Globus pallidus (tissue), 1 donor: ENCODE results near the gene YWHAB.

Experiments
- DNase-seq: peaks from one replicate; pipeline ENCODE4 v3.0.0-alpha.2; 2015; ENCODE audit warnings: low spot score

Gene YWHAB

GRCh38 chr20:44912189-44912588, 26.7 kb downstream of the YWHAB start:
- DNase-seq, result no peak

GRCh38 chr20:44914924-44915323, 29.4 kb downstream of the YWHAB start:
- no peak for DNase-seq

DNA sequence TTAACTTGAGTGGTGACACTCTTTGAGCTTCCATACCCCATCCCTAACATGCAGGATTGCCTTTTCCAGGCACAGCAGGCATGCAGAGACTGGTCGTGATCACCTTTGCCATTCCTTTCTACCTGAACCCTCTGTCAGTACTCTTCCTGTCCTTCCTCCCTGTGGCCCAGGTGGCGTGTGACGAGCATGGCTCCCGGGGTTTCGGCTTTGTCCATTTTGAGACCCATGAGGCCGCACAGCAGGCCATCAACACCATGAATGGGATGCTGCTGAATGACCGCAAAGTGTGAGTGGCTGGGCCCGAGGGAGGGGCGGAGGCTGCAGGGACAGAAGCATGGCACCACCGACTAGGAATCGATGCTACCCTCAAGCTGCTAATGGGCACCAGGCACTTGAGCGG, 31.1 kb downstream of the YWHAB start:
- DNase-seq, result no peak

DNA sequence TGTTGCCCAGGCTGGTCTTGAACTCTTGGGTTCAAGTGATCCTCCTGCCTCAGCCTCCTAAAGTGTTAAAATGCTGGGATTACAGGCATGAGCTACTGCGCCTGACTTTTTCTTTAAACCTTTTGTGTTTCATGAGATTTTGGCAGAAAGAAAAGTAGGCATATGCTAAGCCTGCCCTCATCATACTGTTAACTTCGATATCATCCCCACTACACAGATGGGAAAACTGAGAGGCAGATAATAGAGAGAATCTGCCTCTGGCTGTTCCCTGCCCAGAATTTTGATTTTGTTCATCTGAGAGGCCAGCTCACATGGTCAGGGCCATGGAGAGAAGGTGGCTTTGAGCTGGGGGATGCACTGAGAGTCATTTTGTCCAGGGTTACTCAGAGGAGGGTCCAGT, 31.9 kb downstream of the YWHAB start:
- DNase-seq, result no peak

- DNase-seq, result no peak
These were observed 32.8 kb downstream of the YWHAB start for GRCh38 chr20:44918342-44918741.

DNA sequence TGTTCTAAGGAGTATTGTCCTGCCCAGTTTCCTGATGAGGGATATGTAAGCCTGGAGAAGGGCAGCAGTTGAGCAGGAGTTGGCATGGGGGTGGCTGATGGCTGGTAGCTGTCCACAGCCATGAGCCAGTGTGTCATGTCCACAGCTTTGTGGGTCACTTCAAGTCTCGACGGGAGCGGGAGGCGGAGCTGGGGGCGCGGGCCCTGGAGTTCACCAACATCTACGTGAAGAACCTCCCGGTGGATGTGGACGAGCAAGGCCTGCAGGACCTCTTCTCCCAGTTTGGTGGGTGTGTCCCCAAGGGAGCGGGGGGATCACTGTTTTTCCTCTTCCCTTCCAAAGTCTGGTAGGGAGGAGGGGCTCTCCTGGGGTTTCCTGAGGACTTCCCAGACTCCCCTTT, 33.3 kb downstream of the YWHAB start:
- DNase-seq, result no peak

DNA sequence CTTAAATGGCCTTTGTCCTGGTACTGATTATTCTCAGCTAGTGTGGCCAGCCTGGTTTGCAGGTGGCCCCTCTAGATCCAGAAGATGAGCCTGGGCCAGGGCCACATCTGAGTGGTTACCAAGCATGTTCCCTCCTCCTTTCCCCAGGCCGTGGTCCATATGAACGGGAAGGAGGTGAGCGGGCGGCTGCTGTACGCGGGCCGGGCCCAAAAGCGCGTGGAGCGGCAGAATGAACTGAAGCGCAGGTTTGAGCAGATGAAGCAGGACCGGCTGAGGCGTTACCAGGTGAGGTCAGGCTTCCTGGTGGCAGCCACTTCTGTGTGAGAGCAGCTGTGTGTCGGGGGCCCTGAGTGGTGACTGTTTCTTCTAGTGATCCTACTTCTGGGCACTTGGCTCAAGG, 35.9 kb downstream of the YWHAB start:
- DNase-seq, result no peak

DNA sequence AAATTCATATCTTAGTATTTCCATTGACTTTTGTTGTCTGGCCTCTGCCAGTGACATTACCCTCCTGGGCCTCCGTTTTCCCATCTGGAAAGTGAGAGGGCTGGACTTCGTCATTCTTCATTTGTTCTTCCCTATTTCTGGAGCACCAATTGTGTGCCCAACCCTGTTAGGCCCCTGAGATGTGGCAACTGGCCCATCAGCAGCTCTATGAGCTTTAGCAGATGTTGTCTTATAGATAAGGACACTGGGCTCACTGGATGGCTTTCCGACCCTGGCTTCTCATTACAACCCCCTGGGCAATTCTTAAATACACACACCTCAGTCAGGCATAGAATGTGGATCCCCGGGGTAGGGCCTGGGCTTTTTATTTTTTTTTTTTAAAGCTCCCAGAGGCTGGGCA, 39.0 kb downstream of the YWHAB start:
- no peak for DNase-seq

DNA sequence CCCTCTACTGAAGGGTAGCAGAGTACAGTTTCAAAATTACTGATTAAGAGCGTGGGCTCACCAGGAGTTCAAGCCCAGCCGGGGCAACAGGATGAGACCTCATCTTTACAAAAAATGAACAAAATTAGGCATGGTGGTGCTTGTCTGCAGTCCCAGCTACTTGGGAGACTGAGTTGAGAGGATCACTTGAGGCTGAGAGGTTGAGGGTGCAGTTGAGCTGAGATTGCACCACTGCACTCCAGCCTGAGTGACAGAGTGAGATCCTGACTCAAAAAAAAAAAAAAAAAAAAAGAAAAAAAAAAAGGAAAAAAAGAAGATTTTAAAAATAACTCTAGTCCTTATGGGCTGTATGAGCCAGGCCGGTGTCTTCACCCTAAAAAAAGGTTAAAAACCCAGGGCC, 43.1 kb downstream of the YWHAB start:
- no peak for DNase-seq

DNA sequence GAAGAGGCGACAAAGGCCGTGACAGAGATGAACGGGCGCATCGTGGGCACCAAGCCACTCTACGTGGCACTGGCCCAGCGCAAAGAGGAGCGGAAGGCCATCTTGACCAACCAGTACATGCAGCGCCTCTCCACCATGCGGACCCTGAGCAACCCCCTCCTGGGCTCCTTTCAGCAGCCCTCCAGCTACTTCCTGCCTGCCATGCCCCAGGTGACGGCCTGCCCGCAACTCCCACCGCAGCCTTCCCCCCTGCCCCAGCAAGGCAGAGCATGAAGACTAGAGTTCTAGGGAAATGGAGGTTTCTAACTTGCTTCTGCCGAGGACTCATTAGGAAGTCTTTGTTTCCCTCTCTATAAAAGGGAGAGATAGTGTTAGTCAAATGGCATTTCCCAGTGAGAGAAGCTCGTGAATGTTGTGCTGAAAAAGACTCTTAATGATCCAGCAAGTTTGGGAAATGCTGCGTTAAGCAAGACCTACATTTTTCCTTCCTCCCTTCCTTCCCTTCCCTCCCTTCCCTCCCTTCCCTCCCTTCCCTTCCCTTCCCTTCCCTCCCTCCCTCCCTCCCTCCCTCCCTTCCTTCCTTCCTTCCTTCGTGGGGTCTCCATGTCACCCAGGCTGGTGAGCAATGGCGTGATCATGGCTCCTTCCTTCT, 45.1 kb downstream of the YWHAB start:
- no peak for DNase-seq

GRCh38 chr20:44931911-44932310, 46.4 kb downstream of the YWHAB start:
- no peak for DNase-seq

- no peak for DNase-seq
These were observed 47.4 kb downstream of the YWHAB start for GRCh38 chr20:44932916-44933315.

GRCh38 chr20:44936510-44936909, 51.0 kb downstream of the YWHAB start:
- no peak for DNase-seq

DNA sequence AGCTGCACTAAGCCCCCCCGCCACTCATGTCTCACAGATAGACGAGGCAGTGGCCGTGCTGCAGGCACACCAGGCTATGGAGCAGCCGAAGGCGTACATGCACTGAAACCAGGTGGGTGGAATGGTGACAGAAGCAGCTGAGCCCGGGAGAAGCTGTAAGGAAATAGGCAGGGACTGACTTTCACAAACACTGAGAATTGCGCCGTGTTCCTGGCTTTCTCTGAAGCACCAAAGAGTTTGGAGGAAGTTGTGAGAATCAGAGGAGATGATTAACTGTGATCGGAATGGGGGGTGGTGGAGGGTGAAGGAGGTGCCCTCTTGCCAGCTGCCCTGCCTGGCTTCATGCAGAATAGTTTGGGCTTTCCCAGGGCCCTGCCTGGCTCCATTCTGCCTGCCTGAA, 53.1 kb downstream of the YWHAB start:
- no peak for DNase-seq

GRCh38 chr20:44941120-44941691, 55.7 kb downstream of the YWHAB start:
- DNase-seq, result no peak

DNA sequence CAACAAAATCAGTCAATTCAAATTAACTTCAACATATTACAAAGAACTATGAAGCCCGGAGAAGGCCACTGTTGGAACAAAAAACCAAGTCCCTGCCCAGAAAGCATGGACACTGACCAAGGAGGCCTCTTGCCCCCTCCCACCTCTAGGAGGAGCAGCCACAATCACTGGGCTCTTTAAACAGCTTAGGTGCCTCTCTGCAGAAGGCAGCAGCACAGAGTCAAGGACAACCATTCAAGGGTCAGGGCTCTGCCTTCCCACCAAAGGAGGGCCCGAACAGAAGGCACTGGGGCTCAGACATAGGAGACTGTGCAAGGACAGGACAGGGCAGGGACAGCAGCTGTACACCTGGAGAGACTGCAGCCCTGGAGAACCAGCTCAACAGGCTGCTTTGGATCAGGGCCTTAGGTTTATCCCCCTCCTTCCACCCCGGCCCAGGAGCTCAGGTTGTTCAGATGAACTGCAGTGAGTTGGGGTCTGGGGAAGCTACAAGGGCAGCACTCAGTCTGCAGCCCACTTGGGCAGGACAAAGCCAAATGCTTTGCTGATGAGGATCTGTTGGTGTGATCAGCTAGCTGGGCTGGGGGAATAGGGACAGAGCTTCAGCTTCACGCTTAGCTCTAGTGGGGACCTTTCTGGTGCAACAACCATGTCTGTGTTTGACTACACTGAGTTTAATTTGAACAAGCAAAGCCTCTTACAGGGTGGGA, 56.9 kb downstream of the YWHAB start:
- DNase-seq, result no peak

DNA sequence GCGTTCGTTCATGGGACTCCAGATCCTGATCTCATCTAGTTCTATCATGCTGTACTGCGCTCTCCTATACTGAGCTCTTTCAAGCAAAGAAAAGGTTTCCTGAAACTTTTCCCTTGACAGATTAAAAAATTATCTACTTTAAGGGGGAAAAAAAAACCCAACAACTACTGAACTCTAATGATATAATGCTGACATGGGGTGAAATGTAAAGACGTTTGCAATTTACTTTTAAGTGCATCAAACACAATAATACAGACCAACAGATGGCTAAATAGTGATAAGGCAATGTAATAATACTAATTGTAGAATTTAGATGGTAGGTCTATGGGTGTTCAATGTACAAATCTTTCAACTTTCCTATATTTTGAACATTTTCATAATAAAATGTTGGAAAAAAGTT, 58.3 kb downstream of the YWHAB start:
- no peak for DNase-seq

- DNase-seq, result no peak
These were observed 59.8 kb downstream of the YWHAB start for GRCh38 chr20:44945261-44945660.

- DNase-seq, result no peak
These were observed 60.9 kb downstream of the YWHAB start for GRCh38 chr20:44946271-44946852.

DNA sequence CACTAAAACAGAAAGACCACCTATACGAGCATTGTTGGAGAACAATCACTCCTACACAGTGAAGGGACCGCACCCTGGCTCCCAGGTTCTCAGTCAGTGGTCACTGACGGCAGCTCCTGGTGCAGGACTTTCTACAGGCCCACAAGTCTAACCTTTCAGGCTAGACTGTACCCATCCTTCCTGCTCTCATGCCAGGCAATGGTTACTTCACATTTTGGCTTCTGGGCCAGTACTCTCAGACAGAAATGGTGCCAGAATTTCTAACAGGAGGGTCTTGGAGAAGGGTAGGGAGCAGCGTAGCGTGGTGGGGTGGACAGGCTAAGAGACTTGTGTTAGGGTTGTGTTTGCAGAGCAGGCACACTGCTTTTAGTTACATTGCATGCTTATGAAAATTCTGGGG, 62.6 kb downstream of the YWHAB start:
- no peak for DNase-seq

DNA sequence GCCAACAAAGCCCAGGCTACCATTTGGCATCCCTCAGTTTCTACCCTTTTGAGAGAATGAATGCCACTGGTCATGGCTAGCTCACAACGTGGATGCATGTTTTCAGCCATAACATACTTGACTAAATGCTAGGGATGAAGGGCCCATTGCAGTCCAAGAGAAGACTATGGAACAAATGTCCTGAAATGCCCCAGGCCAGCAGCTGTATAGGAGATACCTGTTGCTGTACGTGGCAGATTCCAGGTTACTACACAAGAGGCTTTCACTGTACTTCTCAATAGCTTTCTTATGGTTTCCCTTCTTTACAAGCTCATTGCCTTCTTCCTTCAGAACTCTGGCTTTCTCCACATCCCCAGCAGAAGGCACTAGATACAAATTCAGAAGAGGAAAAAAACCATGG, 63.0 kb downstream of the YWHAB start:
- DNase-seq, result no peak

DNA sequence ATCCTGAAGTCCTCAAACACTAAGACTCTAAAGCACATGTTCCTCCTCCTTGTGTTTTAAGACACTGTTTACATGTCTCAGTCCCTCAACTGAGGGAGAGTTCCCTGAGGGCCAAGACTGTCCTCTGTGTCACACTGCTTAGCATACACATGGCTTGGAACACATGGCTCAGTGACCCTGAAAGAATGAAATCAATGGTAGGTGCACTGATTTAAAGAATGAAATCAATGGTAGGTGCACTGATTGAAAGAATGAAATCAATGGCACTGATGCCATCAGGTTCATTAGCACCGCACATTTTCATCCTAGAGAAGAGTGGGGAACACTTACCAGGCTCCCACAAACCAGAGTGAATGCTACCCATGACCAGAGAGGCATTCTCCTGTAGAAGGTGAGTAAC, 64.9 kb downstream of the YWHAB start:
- no peak for DNase-seq

GRCh38 chr20:44952731-44953130, 67.2 kb downstream of the YWHAB start:
- no peak for DNase-seq
